H1 (cell line): Measurements from ENCODE around the gene TRIM28. TPM values are rescaled to one million over a fixed set of nuclear protein-coding genes. Genes with fewer than 3 reads are reported as not detected.

Experiments
- ASH2L ChIP-seq: fragments of 200-600, 300-600 bp; sonication (generic); IDR thresholded peaks from one replicate; pipeline ENCODE4 v1.7.1; 2017; ENCODE audit warnings: low read length
- CBX5 ChIP-seq: fragments of 300-800, 300-1000 bp; sonication (generic); IDR thresholded peaks from 2 replicates; pipeline ENCODE4 v1.7.1; 2016; ENCODE audit warnings: antibody characterized with exemption, low read length, low read depth
- CBX8 ChIP-seq: fragments of 300-800, 300-1000 bp; sonication (generic); IDR thresholded peaks from 2 replicates; pipeline ENCODE4 v1.7.1; 2016; ENCODE audit warnings: low read depth, low read length, borderline replicate concordance
- CHD1 ChIP-seq: IDR thresholded peaks from 2 replicates; pipeline ENCODE4 v1.6.1; 2012; ENCODE audit warnings: low read depth, low read length, improper control_type of control experiment
- CHD2 ChIP-seq: IDR thresholded peaks from 2 replicates; pipeline ENCODE4 v1.6.1; 2012; ENCODE audit warnings: low read length, improper control_type of control experiment
- CREB1 ChIP-seq: IDR thresholded peaks from 2 replicates; pipeline ENCODE4 v1.6.1; 2012; ENCODE audit warnings: inconsistent platforms
- EGR1 ChIP-seq: IDR thresholded peaks from 2 replicates; pipeline ENCODE4 v1.6.1; 2011; ENCODE audit warnings: low read depth, low read length, borderline replicate concordance
- EP300 ChIP-seq, 2 experiments: IDR thresholded peaks; 1 replicate in 1 of 2; 2 replicates in 1 of 2; pipeline ENCODE4 v1.6.1; 2011 to 2012; ENCODE audit warnings: low read depth in 2 of 2, low read length in 2 of 2, mild to moderate bottlenecking in 2 of 2, borderline replicate concordance in 1 of 2, inconsistent platforms in 1 of 2, moderate library complexity in 1 of 2
- EZH2 ChIP-seq: fragments of 200-600 bp; sonication (generic); IDR thresholded peaks from 2 replicates; pipeline ENCODE4 v1.7.1; 2012; ENCODE audit warnings: low read depth, mild to moderate bottlenecking, moderate library complexity, low read length, inconsistent platforms; ENCODE audit not compliant: severe bottlenecking
- FOSL1 ChIP-seq: IDR thresholded peaks from 2 replicates; pipeline ENCODE4 v1.6.1; 2011; ENCODE audit warnings: mild to moderate bottlenecking, low read depth, low read length, moderate library complexity; ENCODE audit not compliant: insufficient read depth
- HDAC2 ChIP-seq, 2 experiments: fragments of 300-600 bp in 1 of 2; sonication (generic) in 1 of 2; IDR thresholded peaks; 2 replicates each; pipeline ENCODE4 v1.6.1; 2011 to 2012; ENCODE audit warnings: low read depth in 2 of 2, low read length in 2 of 2, mild to moderate bottlenecking in 2 of 2, moderate library complexity in 2 of 2, borderline replicate concordance in 1 of 2, inconsistent platforms in 1 of 2
- MAFK ChIP-seq: IDR thresholded peaks from 2 replicates; pipeline ENCODE4 v1.6.1; 2012; ENCODE audit warnings: low read depth, mild to moderate bottlenecking, improper control_type of control experiment, low read length
- NRF1 ChIP-seq: IDR thresholded peaks from 2 replicates; pipeline ENCODE4 v1.6.1; 2011; ENCODE audit warnings: mild to moderate bottlenecking, low read depth, low read length, improper control_type of control experiment
- POLR2A ChIP-seq, 2 experiments: IDR thresholded peaks; 1 replicate in 1 of 2; 2 replicates in 1 of 2; pipeline ENCODE4 v1.6.1; 2011; ENCODE audit warnings: low read depth in 2 of 2, low read length in 2 of 2, mild to moderate bottlenecking in 2 of 2; ENCODE audit errors: control extremely low read depth in 1 of 2
- RAD21 ChIP-seq, 2 experiments: IDR thresholded peaks in 1 of 2; conservative IDR thresholded peaks in 1 of 2; 2 replicates each; pipeline ENCODE4 v1.6.1; 2011; ENCODE audit warnings: low read depth in 2 of 2, low read length in 2 of 2, improper control_type of control experiment in 1 of 2, inconsistent platforms in 1 of 2, mild to moderate bottlenecking in 1 of 2, moderate library complexity in 1 of 2
- SIN3A ChIP-seq, 2 experiments: IDR thresholded peaks in 1 of 2; conservative IDR thresholded peaks in 1 of 2; 2 replicates each; pipeline ENCODE4 v1.6.1; 2011 to 2012; ENCODE audit warnings: low read length in 2 of 2, improper control_type of control experiment in 1 of 2, low read depth in 1 of 2, mild to moderate bottlenecking in 1 of 2
- SIRT6 ChIP-seq: IDR thresholded peaks from one replicate; pipeline ENCODE4 v1.7.1; 2012; ENCODE audit warnings: low read length, inconsistent platforms
- SIX5 ChIP-seq: IDR thresholded peaks from 2 replicates; pipeline ENCODE4 v1.6.1; 2011; ENCODE audit warnings: mild to moderate bottlenecking, low read depth, low read length
- TBP ChIP-seq: IDR thresholded peaks from 2 replicates; pipeline ENCODE4 v1.6.1; 2011; ENCODE audit warnings: low read depth, low read length, improper control_type of control experiment
- YY1 ChIP-seq: IDR thresholded peaks from 2 replicates; pipeline ENCODE4 v1.6.1; 2011; ENCODE audit warnings: low read depth, mild to moderate bottlenecking, low read length
- polyA plus RNA-seq, 7 experiments: library from polyadenylated mRNA; depleted of rRNA in 3 of 7; stranded (reverse) in 5 of 7; unstranded in 2 of 7; fragments of >200 nt in 5 of 7; fragments of 200-250 nt in 2 of 7; gene quantifications; 1 replicate in 5 of 7; 2 replicates in 1 of 7; 4 replicates in 1 of 7; pipeline versions ENCODE4 v1.2.1 to v1.2.3, GENCODE V29; 2011 to 2013; ENCODE audit warnings: missing spikeins in 2 of 7, mixed read lengths in 2 of 7
- total RNA-seq: library from RNA; stranded (reverse); fragmentation: NEBNext Ultra II Directional; extraction: Animal tissue kit (Norgen Biotek cat#: 25700); gene quantifications from 2 replicates; pipeline ENCODE4 v1.2.1, GENCODE V29; 2021
- TF ChIP-seq, protein P1 (sequence below): IDR thresholded peaks from 2 replicates; pipeline ENCODE4 v1.6.1; 2012; ENCODE audit warnings: low read length, inconsistent platforms
- TF ChIP-seq, protein P2 (sequence below), 3 experiments: IDR thresholded peaks; 1 replicate in 2 of 3; 2 replicates in 1 of 3; pipeline versions ENCODE4 v1.5.1 to v1.6.1; 2011; ENCODE audit warnings: low read length in 3 of 3, mild to moderate bottlenecking in 3 of 3, inconsistent platforms in 2 of 3, low read depth in 1 of 3, moderate library complexity in 1 of 3; ENCODE audit not compliant: insufficient read depth in 1 of 3; ENCODE audit errors: control extremely low read depth in 1 of 3

The TRIM28 gene
- total and polyA plus RNA-seq, 2 of the 8 experiments (the other 6 are each of a cell fraction or from before 2014, with no cell fraction given), result 1,433 to 1,442 TPM

DNA sequence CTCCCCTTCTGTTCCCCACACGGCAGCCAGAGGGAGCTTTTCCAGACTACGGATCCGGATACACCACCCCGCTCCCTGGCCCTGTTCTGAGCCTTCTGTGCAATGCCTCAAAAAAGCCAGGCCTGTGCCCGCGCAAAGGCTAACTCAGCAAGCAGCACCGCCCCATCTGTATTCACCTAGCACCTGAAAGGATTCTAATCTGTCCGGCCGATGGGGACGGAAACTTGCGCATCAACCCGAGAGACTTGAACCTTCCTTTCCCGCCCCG, 24.8 kb upstream of the TRIM28 start (continued):
- no peak for TF ChIP-seq SIN3A (conservative IDR thresholded peaks at IDR 0.05 in 1 of 2, IDR thresholded peaks at IDR 0.05 in 1 of 2; ENCODE audit: low read depth in 1 of 2, low read length in 2 of 2)
- no peak for TF ChIP-seq ASH2L
- peak; percentile 13 to 36; a peak in 1 of 3 replicates for TF ChIP-seq POLR2A (IDR thresholded peaks at IDR 0.05; ENCODE audit: control extremely low read depth in 1 of 2, low read depth in 2 of 2, low read length in 2 of 2)
- no peak for TF ChIP-seq NRF1
- no peak for TF ChIP-seq CREB1
- no peak for TF ChIP-seq SIRT6
- TF ChIP-seq FOSL1, result no peak
- no peak for TF ChIP-seq EZH2
- TF ChIP-seq SIX5, result no peak
- TF ChIP-seq CHD2, result no peak
- TF ChIP-seq EGR1, result no peak
- peak; percentile 50 for TF ChIP-seq TBP
- TF ChIP-seq CHD1, result no peak
- TF ChIP-seq CBX5, result no peak
- TF ChIP-seq CBX8, result no peak
- TF ChIP-seq, protein P1, sequence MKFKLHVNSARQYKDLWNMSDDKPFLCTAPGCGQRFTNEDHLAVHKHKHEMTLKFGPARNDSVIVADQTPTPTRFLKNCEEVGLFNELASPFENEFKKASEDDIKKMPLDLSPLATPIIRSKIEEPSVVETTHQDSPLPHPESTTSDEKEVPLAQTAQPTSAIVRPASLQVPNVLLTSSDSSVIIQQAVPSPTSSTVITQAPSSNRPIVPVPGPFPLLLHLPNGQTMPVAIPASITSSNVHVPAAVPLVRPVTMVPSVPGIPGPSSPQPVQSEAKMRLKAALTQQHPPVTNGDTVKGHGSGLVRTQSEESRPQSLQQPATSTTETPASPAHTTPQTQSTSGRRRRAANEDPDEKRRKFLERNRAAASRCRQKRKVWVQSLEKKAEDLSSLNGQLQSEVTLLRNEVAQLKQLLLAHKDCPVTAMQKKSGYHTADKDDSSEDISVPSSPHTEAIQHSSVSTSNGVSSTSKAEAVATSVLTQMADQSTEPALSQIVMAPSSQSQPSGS, result no peak
- TF ChIP-seq, protein P2, sequence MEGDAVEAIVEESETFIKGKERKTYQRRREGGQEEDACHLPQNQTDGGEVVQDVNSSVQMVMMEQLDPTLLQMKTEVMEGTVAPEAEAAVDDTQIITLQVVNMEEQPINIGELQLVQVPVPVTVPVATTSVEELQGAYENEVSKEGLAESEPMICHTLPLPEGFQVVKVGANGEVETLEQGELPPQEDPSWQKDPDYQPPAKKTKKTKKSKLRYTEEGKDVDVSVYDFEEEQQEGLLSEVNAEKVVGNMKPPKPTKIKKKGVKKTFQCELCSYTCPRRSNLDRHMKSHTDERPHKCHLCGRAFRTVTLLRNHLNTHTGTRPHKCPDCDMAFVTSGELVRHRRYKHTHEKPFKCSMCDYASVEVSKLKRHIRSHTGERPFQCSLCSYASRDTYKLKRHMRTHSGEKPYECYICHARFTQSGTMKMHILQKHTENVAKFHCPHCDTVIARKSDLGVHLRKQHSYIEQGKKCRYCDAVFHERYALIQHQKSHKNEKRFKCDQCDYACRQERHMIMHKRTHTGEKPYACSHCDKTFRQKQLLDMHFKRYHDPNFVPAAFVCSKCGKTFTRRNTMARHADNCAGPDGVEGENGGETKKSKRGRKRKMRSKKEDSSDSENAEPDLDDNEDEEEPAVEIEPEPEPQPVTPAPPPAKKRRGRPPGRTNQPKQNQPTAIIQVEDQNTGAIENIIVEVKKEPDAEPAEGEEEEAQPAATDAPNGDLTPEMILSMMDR (IDR thresholded peaks at IDR 0.05; ENCODE audit: control extremely low read depth in 1 of 3, insufficient read depth in 1 of 3, low read depth in 1 of 3, low read length in 3 of 3), result peak; percentile 76 to 89 (median 77)
- 0 out of 2 replicates have a peak, but pooled peaks have one; percentile 44 for TF ChIP-seq YY1
- TF ChIP-seq RAD21 (IDR thresholded peaks at IDR 0.05 in 1 of 2, conservative IDR thresholded peaks at IDR 0.05 in 1 of 2; ENCODE audit: low read depth in 2 of 2, low read length in 2 of 2), result peak; percentile 34 to 50; a peak in 3 of 4 replicates
- TF ChIP-seq EP300 (IDR thresholded peaks at IDR 0.05; ENCODE audit: borderline replicate concordance in 1 of 2, low read depth in 2 of 2, low read length in 2 of 2), result no peak
- no peak for TF ChIP-seq HDAC2 (IDR thresholded peaks at IDR 0.05; ENCODE audit: borderline replicate concordance in 1 of 2, low read depth in 2 of 2, low read length in 2 of 2)
- TF ChIP-seq MAFK, result no peak; the same call in 1 of the 2 replicates
